Esophagus muscularis mucosa (tissue), 4 donors: ENCODE results near the gene VEPH1.

Experiments
- CTCF ChIP-seq, 3 experiments: fragments of 200-600 bp in 2 of 3; fragments of 450-650 bp in 1 of 3; sonication (generic) in 2 of 3; IDR thresholded peaks; one replicate each; pipeline ENCODE4 v1.5.1; 2017 to 2019; ENCODE audit warnings: antibody characterized with exemption in 3 of 3, mild to moderate bottlenecking in 2 of 3, moderate library complexity in 1 of 3
- EP300 ChIP-seq: sonication (generic); formaldehyde crosslinking; IDR thresholded peaks from one replicate; pipeline ENCODE4 v1.6.1; 2017; ENCODE audit warnings: antibody characterized with exemption
- POLR2A ChIP-seq: fragments of 450-650 bp; IDR thresholded peaks from one replicate; pipeline ENCODE4 v1.6.1; 2017; ENCODE audit warnings: antibody characterized with exemption, moderate library complexity, mild to moderate bottlenecking, low read depth
- POLR2AphosphoS5 ChIP-seq, 2 donors: sonication (generic); formaldehyde crosslinking; IDR thresholded peaks; one replicate each; pipeline ENCODE4 v1.6.1; 2017; ENCODE audit warnings: antibody characterized with exemption in 2 of 2

GRCh38 chr3:157219215-157219614 is 284.0 kb downstream of the VEPH1 start:
- TF ChIP-seq CTCF (IDR thresholded peaks at IDR 0.05) (no peak), POLR2AphosphoS5 (IDR thresholded peaks at IDR 0.05) (no peak), EP300 (no peak), POLR2A (no peak)
